T47D (cell line): Measurements from ENCODE around the gene PITPNM1.

ENCODE experiments used
- DNase-seq, 2 experiments: peaks; one replicate each; pipeline versions ENCODE4 v3.0.0 to v3.0.0-alpha.2; 2011 to 2012; ENCODE audit warnings: low read depth in 1 of 2, low spot score in 1 of 2
- JUND ChIP-seq: IDR thresholded peaks from 2 replicates; pipeline ENCODE4 v1.6.1; 2012; ENCODE audit warnings: low read depth
- in situ Hi-C: cut with HindIII; loops from 2 replicates; pipeline ENCODE4 v1.10.0; 2016; ENCODE audit warnings: low sequenced_read_pairs, low pct_unique_long_range_greater_than_20kb

The PITPNM1 gene

DNA sequence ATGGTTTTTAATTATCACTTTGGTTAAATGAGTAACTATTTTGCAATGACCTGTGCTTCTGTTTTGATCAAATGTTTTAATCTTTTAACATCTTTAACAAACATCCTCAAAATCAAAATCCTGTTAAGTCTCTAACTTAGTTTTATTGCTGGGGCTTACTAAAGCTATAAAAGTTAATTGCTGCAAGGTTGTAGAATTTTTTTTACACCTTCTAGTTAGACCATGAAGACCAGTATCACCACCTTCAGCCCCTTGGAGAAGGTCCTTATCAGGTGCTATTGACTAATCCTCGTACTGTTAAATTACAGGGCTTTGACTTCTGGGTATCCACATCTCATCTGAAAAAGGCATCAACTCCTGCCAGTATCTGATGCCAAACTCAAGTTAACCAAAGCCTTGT lies 30.4 kb upstream of the PITPNM1 start:
- in situ Hi-C loops: no loop called here
- DNase-seq: no peak
- TF ChIP-seq JUND: no peak

DNA sequence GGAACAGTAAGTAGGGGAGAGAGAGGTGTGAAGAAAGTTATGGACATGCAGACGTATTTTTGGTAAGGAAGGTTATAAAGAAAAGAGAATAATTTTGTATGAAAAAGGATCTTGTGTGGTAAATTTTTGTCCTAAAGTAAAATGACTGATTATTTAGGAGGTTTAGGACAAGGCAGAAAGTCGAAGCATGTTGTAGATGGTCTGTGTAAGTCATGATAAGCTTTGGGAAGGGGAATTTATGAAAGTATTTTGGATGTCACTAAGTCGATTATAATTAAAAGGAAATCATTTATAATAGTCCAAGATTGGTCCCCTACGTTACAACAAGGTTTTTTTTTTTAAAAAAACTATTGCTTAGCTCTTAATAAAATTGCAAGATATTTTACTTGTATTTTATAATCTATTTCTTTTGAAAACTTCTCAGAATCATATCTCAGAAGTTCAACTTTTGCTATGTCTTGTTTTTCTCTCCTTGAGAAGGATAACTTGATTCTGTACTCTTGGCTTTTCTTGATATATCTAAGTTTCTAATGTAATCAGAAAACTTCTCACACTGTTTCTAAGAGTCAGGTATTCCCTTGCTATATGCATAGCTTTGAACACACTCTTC lies 29.0 kb upstream of the PITPNM1 start:
- DNase-seq: peak in 1 of 2 experiments; percentile 63
- in situ Hi-C loops: no loop called here

DNA sequence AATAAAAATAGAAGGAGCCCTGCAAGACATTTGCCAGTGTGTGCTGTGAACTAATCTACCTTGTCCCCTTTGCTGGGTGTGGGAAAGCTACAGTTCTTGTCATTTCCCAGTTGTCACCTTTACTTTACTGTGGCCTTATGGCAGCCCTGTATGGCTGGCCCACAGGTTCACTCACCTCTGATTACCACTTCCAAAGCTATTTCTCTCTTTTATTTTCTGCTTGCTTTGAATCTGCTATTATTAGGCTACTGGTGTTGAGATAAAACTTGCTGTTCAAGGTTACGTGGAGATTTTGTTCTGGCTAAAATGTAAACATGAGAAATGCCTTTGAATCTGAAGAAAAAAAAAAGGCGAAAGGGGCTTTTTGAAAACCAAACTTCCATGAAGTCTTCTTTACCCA lies 27.7 kb upstream of the PITPNM1 start:
- in situ Hi-C loops: no loop called here
- DNase-seq: no peak
- TF ChIP-seq JUND: no peak

More for the DNA sequence above, 29.0 kb upstream of the PITPNM1 start:
- no peak for TF ChIP-seq JUND

DNA sequence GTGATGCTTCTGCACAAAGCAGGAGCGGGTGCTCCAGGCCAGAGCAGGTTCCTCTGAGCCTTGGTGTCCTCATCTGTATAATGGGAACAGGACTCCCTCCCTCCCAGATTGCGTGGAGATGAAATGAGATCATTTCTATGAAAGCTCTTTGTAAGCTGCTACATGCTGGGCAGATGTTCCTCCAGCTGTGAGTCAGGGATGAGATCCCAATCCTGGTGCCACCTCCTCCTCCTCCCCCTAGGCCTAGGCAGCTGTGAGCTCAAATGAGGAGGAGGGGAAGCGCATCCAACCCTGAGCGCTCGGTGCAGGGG lies 25.1 kb upstream of the PITPNM1 start:
- TF ChIP-seq JUND: no peak
- no peak for DNase-seq
- in situ Hi-C loops: no loop called here

DNA sequence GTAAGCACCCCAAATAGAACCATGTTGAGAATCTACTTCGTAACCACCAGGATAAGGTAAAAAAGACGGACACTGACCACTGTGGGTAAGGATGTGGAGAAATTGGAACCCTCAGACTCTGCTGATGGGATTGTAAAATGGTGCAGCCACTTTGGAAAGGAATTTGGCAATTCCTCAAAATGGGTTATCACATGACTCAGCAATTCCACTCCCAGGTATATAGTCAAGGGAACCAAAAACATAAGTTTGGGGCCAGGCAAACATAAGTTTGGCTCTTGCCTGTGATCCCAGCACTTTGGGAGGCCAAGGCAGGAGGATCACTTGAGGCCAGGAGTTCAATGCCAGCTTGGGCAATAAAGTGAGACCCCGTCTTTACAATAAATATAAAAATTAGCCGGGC lies 23.2 kb upstream of the PITPNM1 start:
- TF ChIP-seq JUND: no peak
- no peak for DNase-seq
- in situ Hi-C loops: no loop called here

DNA sequence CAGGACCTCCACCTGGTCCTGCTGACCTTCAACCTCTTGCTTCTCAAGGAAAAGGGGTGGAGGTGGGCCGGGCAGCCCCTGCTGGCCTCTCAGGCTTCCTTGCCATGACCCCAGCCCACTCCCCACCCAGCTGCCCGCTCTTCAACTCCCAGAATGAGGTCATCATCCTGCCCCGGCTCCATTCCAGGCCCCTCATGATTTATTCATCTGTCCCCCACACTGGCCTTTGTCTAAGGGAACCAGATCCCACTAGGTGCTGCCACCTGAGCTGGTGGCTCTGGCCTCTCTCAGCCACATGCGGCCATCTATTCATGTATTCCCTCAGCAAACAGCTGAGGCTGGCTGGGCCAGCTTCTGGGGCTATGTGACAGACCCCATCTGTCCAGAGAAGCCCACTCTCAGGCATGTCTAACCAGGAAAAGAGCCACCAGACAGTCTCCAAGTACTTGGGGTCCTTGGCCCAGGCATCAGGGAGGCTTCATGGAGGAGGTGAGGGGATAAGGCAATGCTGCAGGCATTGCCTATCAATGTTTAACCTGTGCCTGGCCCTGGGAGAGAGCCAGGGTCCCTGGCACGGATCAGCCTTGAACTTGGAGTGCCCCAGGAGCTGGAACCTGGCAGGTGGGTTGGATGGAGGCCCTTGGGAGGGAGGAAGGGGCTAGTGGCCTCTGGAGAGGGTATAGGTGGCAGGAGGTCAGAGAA lies 20.3 kb upstream of the PITPNM1 start:
- no peak for TF ChIP-seq JUND
- DNase-seq: no peak
- in situ Hi-C loops: no loop called here

DNA sequence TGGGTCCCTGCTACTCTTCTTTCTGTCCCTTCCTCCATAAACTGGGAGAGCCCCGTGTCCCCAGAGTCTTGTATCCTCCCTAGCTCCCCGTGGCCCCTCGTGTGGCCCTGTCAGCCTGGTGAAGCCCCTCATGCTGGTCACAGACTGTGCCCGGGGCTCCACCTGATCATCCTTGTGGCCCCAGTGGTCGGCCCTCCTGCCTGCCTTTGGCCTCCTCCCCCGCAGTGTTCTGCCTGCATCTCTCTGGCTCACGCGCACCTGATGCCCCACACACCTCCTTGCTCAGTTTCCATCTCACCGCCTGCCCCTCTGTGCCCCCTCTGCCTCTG lies 19.3 kb upstream of the PITPNM1 start:
- DNase-seq: no peak
- in situ Hi-C loops: no loop called here
- no peak for TF ChIP-seq JUND

DNA sequence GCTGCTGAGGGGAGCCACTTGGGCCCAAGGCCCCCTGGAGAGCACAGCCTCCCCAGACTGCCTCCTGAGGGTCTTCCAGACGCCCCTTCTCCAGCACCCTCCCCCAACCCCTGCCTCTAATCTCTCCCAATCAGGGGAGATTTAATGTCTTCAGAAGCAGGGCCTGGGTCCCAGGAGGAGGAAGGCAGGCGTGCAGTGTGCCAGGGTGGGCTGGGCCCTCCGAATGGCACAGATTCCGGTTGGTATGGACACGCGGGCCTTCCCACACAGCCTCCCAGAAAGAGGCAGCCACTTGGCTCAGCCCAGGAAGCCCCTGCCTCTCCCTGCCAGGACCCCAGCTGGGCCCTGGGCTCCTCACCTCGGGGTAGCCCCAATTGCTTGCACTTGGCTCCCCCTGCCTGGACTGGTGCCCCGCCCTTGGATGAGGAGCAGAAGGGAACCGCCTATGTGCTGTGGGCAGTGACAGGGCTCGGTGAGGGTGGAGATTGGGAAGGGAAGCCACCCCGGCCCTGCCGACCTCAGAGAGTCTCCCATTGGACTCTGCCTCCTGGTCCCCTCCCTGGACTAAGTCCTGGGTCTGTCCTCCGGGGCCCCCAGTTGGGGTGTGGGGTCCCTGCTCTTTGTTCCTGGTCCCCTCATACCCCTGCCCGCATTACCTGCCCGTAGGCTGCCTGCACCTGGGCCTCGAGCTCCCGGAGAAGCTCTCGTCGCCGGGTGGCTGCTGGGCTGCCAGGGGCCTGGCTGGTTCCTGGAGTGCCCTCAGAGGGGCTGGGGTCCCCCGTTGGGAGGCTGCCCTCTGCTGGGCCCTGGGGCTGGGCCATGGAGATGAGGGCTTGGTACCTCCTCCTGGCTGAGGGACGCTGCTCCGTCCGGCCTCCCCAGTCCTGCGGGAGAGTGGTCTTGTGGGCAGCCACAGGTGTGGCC lies 18.7 kb upstream of the PITPNM1 start:
- DNase-seq: no peak
- in situ Hi-C loops: no loop called here
- no peak for TF ChIP-seq JUND

DNA sequence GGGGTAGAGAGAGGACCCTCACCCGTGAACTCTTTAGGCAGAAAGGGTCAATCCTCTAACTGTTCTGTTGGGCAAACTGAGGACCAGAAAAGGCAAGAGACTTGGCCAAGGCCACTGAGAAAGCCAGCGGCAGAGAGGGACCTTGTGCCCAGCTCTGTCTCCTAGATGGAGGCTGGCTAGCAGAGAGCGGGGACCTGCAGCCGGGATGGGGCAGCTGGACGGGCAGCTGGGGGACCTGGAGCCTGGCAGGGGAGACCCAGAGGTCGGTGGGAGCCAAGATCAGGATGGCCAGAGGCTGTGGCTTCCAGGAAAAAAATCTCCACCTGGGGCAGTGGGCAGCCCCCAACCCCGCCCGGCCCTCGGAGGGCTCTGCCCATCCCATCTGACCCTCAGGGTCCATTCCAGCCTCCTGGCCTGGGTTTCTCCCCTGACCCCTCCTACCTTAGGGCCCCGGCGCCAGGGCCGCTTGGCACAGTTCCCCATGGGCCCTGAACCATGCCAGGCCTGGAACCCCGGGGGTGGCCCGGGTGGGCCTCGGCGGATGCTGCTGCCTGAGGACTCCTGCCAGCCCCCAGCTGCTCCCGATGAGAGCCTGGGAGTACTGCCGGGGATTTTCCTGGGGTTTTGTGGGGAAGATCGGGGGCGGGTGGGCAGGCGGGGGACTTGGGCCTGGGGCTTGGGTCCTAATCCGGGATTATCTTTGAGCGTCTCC lies 17.8 kb upstream of the PITPNM1 start, which contains the start of gene CABP2:
CABP2 (minus strand) TSS at position 603 of the 712 bp plus-strand sequence; CDS start at position 483, 120 bp downstream.
- in situ Hi-C loops: no loop called here
- no peak for DNase-seq

DNA sequence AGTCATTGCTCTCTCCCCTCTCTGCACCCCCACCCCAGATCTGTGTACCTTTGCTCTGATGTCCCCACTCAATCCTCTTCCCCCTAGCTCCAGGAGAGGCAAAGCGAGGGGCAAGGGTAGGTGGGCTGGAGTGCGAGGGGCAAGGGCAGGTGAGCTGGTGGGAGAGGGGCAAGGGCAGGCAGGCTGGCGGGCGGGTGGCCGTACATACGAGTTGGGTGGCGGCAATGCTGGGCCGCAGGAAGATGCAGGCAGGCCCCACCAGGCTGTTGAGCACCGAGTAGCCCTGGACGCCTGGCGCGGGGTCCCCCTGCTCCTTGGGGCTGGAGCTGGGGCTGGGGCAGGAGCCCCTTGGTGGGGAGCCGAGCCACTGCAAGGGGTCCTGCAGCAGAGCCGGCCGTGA lies 17.2 kb upstream of the PITPNM1 start:
- in situ Hi-C loops: no loop called here
- no peak for TF ChIP-seq JUND
- DNase-seq: no peak

More for the DNA sequence above, 17.8 kb upstream of the PITPNM1 start, which contains the start of gene CABP2:
- no peak for TF ChIP-seq JUND

DNA sequence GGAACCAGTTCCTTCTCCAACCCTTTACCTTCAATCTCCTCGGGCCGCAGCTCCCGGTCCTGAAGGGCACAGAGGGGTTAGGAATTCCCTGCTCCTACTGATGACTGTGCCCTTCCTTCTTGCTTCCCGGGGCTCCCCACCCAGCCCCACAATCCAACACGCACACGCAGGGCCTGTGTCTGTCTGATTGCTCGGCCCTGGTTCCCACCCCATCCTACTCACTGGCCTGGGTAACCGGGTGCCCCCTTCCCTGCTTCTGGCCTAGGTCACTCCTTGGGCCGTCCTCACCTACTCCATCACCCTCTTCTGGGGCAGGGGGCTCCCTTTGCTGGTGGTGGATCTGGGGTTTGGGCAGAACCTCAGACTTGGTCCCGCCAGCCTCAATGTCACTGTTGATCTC lies 16.8 kb upstream of the PITPNM1 start:
- in situ Hi-C loops: no loop called here
- DNase-seq: no peak
- TF ChIP-seq JUND: no peak
